Activated CD4-positive, alpha-beta T cell treated with anti-CD3 and anti-CD28 coated beads, Interleukin-2, amount 10 ng/mL, durations not matched to agents 24 days and 14 days (primary cell): Measurements from ENCODE around the gene TADA2A. TPM values are rescaled to one million over a fixed set of nuclear protein-coding genes. Genes with fewer than 3 reads are reported as not detected.
"Not testable (repeated sequence)": the region's sequence is repeated elsewhere in the genome, so short reads cannot be mapped to it uniquely, and the experiment has no call there.

ENCODE experiments used
- DNase-seq: peaks from one replicate; pipeline ENCODE4 v3.0.0; 2022
- H3K27ac Mint-ChIP-seq: one replicate; pipeline ENCODE4 v1.8.0; 2022; ENCODE audit warnings: mild to moderate bottlenecking, mixed read lengths
- H3K27me3 Mint-ChIP-seq: one replicate; pipeline ENCODE4 v1.8.0; 2022; ENCODE audit warnings: mixed read lengths
- H3K36me3 Mint-ChIP-seq: one replicate; pipeline ENCODE4 v1.8.0; 2022; ENCODE audit warnings: low read depth, mild to moderate bottlenecking, mixed read lengths
- H3K4me1 Mint-ChIP-seq: one replicate; pipeline ENCODE4 v1.8.0; 2021; ENCODE audit warnings: mixed read lengths
- H3K4me3 Mint-ChIP-seq: one replicate; pipeline ENCODE4 v1.8.0; 2022; ENCODE audit warnings: mild to moderate bottlenecking, moderate library complexity, mixed read lengths
- H3K9me3 Mint-ChIP-seq: one replicate; pipeline ENCODE4 v1.8.0; 2021; ENCODE audit warnings: mixed read lengths
- intact Hi-C: fragments of 100-400 bp; cut with micrococcal nuclease; formaldehyde crosslinking; loops from one replicate; pipeline ENCODE4 v1.15.1; 2023
- total RNA-seq: library from RNA; stranded (reverse); gene quantifications from 2 replicates; pipeline ENCODE4 v1.2.3, GENCODE V29; 2022

Gene TADA2A
- total RNA-seq, 1 donor from 2014 or later, result 46.7 TPM

DNA sequence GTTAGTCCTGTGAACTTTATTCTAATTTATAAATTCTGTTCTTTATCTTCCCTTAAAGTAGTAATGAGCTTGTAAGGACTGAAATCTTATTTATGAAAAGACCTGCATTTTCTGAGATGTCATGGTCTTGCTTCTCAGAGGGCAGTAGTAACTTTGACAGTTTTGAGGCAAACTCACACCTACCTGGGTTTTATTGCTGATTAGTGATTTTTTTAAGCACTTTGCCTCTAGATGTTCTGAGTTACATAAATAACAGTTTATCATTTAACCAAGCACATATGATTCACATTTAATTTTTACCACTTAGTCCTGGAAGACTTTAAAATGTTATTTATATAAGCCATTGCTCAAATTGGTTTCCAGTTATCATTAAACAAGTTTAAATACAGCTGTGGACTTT is 93.7 kb downstream of the TADA2A start:
- peaks cover 2% of the 10 kb centered on the region for H3K36me3 Mint-ChIP-seq
- intact Hi-C loops, result no loop called here
- DNase-seq, result no peak
- no peak overlapping the region for H3K27ac Mint-ChIP-seq
- H3K9me3 Mint-ChIP-seq, result no peaks in the 10 kb centered on the region
- no peak overlapping the region for H3K4me3 Mint-ChIP-seq
- peaks cover 2% of the 10 kb centered on the region for H3K4me1 Mint-ChIP-seq
- no peaks in the 10 kb centered on the region for H3K27me3 Mint-ChIP-seq

DNA sequence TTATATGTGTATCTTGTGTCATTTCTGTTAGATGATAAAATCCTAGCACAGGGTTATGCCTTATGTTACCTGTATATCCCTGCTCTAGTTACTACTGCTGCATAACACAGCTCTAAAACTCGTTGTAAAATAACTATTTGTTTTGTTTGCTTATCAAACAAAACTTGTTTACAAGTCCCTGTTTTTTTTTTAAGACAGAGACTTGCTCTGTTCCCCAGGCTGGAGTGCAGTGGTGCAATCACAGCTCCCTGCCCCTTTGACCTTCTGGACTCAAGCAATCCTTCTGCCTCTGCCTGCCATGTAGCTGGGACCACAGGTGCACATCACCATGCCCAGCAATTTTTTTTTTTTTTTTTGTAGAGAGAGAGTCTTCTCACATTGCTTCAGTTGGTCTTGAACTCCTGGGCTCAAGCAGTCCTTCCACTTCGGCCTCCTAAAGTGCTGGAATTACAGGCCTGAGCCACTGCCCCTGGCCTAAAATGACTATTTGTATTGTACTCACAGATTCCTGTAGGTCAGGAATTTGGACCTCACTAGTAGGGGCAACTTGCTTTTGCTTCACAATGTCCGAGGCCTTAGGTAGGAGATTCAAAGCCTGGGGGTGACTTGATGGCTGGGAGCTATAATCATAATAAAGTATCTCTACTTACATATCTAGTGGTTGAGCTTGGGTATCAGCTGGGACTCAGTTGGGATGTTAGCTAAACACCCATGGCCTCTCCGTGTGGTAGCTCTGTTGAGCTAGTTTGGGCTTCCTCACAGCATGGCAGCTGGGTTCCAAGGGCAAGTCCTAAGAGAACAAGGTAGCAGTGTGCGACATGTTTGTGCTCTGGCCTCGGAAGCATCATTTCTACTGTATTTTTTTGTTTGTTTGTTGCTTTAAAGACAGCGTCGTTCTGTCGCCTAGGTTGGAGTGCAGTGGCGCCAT is 95.6 kb downstream of the TADA2A start:
- H3K36me3 Mint-ChIP-seq, result peaks cover 2% of the 10 kb centered on the region
- H3K4me1 Mint-ChIP-seq, result peaks cover 6% of the 10 kb centered on the region
- intact Hi-C loops, result no loop called here
- no peak for DNase-seq
- H3K9me3 Mint-ChIP-seq, result no peaks in the 10 kb centered on the region
- H3K4me3 Mint-ChIP-seq, result no peak overlapping the region
- no peaks in the 10 kb centered on the region for H3K27me3 Mint-ChIP-seq
- no peak overlapping the region for H3K27ac Mint-ChIP-seq

DNA sequence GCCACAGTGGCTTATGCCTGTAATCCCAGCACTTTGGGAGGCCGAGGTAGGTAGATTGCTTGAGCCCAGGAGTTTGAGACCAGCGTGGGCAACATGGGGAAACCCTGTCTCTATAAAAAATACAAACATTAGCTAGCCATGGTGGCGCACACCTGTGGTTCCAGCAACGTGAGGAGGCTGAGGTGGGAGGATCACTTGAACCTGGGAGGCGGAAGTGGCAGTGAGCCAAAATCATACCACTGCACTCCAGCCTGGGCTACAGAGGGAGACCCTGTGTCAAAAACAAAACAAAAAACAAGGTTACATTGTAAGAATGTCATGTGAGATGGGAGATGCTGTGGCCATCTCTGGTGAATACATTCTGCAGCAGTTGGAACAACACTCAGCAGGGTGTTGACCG is 96.5 kb downstream of the TADA2A start:
- Mint-ChIP-seq H3K36me3 (peaks cover 2% of the 10 kb centered on the region), H3K27me3 (no peaks in the 10 kb centered on the region), H3K4me3 (no peak overlapping the region), H3K27ac (no peak overlapping the region), H3K4me1 (peaks cover 6% of the 10 kb centered on the region), H3K9me3 (no peaks in the 10 kb centered on the region)
- DNase-seq, result no peak
- intact Hi-C loops, result no loop called here

DNA sequence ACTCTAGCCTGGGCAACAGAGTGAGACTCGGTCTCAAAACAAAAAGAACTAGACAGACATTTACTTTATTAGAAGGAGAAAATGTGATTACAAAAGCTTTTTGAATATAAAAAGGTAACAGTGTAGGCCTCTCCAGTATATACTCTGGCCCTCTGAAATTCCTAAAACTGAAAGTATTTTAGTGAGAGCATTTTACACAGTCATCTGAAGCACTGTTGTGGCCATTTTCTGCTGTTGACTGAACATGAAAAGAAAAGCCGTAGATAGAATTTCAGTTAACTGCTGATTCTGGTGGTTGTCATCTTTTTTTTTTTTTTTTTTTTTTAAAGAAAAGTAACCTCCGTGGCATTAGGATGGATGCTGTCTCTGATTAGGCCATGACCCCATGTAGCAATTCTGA is 98.6 kb downstream of the TADA2A start:
- intact Hi-C loops, result no loop called here
- Mint-ChIP-seq H3K9me3 (no peaks in the 10 kb centered on the region), H3K27me3 (no peaks in the 10 kb centered on the region), H3K4me3 (no peak overlapping the region), H3K4me1 (peaks cover 8% of the 10 kb centered on the region), H3K36me3 (peaks cover 5% of the 10 kb centered on the region), H3K27ac (no peak overlapping the region)
- DNase-seq, result no peak

DNA sequence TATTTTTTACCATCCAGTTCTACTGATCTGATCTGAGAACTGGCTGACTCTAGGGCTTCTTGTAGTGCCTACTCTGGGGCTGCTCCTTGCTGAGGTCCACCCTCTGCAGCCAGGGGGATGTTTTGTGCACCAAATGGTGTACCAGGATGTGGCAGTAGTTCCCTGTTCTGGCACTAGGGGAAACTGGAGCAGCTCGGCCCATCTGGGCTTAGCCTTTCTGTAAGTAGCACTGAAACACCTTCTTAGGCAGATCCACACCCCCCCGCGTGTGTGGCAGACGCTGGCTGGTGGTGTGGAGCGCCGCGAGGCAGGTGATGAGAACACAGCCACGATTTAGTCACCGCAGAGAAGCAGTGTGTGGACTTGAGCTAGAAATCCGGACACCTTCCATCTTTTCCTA is 100.0 kb downstream of the TADA2A start:
- H3K4me3 Mint-ChIP-seq, result no peak overlapping the region
- H3K36me3 Mint-ChIP-seq, result peaks cover 7% of the 10 kb centered on the region
- H3K27ac Mint-ChIP-seq, result no peak overlapping the region
- peak; percentile 73 for DNase-seq
- intact Hi-C loops, result no loop called here
- peaks cover 12% of the 10 kb centered on the region for H3K4me1 Mint-ChIP-seq
- H3K27me3 Mint-ChIP-seq, result no peaks in the 10 kb centered on the region
- H3K9me3 Mint-ChIP-seq, result no peaks in the 10 kb centered on the region

DNA sequence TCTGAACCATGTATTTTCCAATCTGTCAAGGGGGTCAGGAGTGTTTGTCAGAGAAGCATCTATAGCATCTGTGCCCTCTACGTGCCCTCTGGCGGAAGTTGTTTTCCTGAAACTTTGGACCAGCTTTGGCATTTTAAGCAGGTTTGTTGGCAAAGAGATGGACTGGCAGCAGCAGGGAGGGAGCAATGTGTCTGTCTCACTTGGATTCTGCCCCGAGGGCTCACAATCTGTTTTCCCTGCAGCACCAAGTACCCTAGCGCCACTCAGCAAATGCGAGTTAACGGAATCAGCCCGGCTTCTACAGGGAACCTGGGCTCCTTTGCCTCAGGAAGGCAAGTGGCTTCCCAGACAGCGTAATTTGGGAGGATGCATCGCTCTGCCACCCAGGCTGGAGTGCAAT is 100.4 kb downstream of the TADA2A start:
- Mint-ChIP-seq H3K4me3 (no peak overlapping the region), H3K9me3 (no peaks in the 10 kb centered on the region), H3K36me3 (peaks cover 8% of the 10 kb centered on the region), H3K27ac (no peak overlapping the region), H3K27me3 (no peaks in the 10 kb centered on the region), H3K4me1 (peaks cover 12% of the 10 kb centered on the region)
- no peak for DNase-seq
- intact Hi-C loops, result no loop called here

DNA sequence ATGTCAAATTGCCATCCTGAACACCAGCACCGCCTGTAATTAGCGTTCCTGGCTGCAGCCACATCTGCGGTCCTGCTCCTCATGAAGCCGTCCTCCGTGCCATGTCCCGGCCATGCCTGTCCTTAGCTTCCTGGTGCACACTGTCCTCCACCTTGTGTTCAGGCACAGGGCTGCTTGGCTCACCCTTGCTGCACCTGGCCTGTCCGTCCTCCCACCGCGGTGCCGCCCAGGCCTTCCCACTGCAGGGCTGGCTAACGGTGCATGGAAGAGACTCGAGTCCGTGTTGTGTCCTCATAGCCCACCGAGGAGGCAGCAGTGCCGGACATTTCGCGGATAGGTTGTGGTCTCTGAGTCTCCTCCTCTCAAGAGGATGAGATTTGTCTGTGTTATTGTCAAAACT is 103.4 kb downstream of the TADA2A start:
- Mint-ChIP-seq H3K27me3 (no peaks in the 10 kb centered on the region), H3K27ac (no peak overlapping the region), H3K4me3 (no peak overlapping the region), H3K9me3 (no peaks in the 10 kb centered on the region), H3K4me1 (peaks cover 12% of the 10 kb centered on the region), H3K36me3 (peaks cover 24% of the 10 kb centered on the region)
- no peak for DNase-seq
- intact Hi-C loops, result no loop called here

DNA sequence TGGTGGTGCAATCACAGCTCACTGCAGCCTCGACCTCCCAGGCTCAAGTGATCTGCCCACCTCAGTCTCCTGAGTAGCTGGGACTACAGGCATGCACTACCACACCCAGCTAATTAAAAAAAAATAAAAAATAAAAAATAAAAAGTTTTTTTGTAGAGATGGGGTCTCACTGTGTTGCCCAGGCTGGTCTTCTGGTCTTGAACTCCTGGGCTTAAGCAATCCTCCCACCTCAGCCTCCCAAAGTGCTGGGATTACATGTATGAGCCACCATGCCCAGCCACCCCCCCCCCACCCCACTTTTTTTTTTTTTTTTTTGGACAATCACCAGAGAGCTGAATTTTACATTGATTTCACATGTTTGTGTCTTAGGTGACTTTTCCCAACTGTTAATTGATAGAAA is 105.0 kb downstream of the TADA2A start:
- H3K27me3 Mint-ChIP-seq, DNase-seq, H3K4me3 Mint-ChIP-seq, H3K9me3 Mint-ChIP-seq, H3K27ac Mint-ChIP-seq, H3K4me1 Mint-ChIP-seq, intact Hi-C loops: not testable (repeated sequence)
- H3K36me3 Mint-ChIP-seq, result peaks cover 30% of the 10 kb centered on the region

DNA sequence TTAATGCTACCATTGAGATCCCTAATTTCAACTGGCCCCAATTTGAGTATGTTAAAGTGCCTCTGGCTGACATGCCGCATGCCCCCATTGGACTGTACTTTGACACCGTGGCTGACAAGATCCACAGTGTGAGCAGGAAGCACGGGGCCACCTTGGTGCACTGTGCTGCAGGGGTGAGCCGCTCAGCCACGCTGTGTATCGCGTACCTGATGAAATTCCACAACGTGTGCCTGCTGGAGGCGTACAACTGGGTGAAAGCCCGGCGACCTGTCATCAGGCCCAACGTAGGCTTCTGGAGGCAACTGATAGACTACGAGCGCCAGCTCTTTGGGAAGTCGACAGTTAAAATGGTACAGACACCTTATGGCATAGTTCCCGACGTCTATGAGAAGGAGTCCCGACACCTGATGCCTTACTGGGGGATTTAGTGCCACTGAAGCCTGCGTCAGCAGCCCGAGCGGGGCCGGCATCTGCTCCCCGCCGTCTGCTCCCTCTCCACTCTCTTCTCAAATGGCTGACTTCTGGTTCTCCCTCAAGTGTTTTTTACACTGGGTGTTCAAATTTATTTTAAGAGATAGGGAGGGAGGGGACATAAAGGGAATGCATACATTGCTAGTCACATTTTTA is 105.9 kb downstream of the TADA2A start:
- H3K27me3 Mint-ChIP-seq, result no peaks in the 10 kb centered on the region
- DNase-seq, result no peak
- intact Hi-C loops, result no loop called here
- peaks cover 34% of the 10 kb centered on the region for H3K36me3 Mint-ChIP-seq
- no peak overlapping the region for H3K4me3 Mint-ChIP-seq
- no peak overlapping the region for H3K27ac Mint-ChIP-seq
- H3K4me1 Mint-ChIP-seq, result peaks cover 7% of the 10 kb centered on the region
- H3K9me3 Mint-ChIP-seq, result no peaks in the 10 kb centered on the region

DNA sequence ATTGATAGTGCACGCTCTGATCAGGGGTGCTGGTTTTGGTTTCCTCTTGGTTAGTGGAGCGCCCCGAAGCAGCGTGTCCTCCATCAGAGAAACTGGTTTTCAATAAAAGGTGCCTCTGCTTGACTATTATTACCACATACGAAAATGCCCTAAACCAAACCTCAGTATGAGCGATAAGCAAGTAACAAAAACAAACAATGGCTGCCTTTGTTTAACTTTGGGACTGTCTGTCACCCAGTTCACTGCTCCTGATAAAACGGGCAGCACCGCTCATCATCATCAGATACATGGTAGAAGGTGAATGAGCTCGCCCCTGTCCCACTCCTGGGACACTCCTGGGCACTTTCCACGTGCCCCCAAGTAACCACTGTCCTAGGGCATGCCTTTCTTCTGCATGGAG is 107.0 kb downstream of the TADA2A start:
- DNase-seq, result no peak
- H3K9me3 Mint-ChIP-seq, result no peaks in the 10 kb centered on the region
- H3K4me3 Mint-ChIP-seq, result no peak overlapping the region
- peaks cover 7% of the 10 kb centered on the region for H3K4me1 Mint-ChIP-seq
- no peaks in the 10 kb centered on the region for H3K27me3 Mint-ChIP-seq
- intact Hi-C loops, result no loop called here
- H3K36me3 Mint-ChIP-seq, result peaks cover 44% of the 10 kb centered on the region
- no peak overlapping the region for H3K27ac Mint-ChIP-seq

DNA sequence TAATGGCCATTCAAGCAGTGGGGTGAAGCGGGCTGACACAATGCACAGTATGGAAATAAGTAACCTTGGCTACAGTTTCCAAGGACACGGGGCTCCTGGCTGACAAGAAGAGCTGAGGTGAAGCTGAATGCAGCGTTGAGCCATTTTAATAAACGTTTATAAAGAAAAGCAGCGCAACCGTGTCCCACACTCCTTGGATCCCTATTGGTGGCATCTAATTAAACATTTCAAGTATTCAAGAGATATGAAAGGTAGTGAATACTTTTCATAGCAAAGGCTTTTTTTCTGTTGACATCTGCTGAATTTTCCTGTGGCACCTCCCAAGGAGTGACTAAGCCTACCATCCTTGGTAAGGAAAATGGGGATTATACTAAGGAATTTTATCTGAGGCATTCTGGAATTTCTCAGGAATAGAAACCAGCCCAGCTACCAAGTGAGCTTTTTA is 109.5 kb downstream of the TADA2A start:
- Mint-ChIP-seq H3K36me3 (peaks cover 57% of the 10 kb centered on the region), H3K9me3 (no peaks in the 10 kb centered on the region), H3K27ac (no peak overlapping the region), H3K4me3 (no peak overlapping the region), H3K27me3 (no peaks in the 10 kb centered on the region), H3K4me1 (peaks cover 7% of the 10 kb centered on the region)
- DNase-seq, result no peak
- intact Hi-C loops, result no loop called here

DNA sequence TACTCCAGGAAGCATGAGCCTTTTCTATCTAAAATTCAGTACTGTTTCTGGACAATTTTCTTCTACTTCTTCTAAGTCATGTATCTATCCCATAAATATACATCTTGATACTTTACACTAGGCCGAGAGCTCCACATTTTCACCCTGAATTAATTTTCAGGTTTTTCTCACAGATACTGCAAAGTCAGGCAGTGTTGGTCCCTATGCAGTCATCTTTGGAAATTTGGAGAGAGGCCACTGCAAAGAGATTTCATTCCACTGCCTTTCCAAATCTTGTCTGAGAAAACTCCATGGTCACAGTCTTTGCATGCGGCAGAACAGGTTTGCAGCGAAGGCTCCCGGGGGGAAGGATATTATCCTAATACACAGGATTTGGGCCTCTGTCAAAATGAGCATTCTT is 111.2 kb downstream of the TADA2A start:
- Mint-ChIP-seq H3K9me3 (no peaks in the 10 kb centered on the region), H3K36me3 (peaks cover 57% of the 10 kb centered on the region), H3K4me3 (no peak overlapping the region), H3K27me3 (no peaks in the 10 kb centered on the region), H3K4me1 (peaks cover 8% of the 10 kb centered on the region), H3K27ac (no peak overlapping the region)
- DNase-seq, result no peak
- intact Hi-C loops, result no loop called here

DNA sequence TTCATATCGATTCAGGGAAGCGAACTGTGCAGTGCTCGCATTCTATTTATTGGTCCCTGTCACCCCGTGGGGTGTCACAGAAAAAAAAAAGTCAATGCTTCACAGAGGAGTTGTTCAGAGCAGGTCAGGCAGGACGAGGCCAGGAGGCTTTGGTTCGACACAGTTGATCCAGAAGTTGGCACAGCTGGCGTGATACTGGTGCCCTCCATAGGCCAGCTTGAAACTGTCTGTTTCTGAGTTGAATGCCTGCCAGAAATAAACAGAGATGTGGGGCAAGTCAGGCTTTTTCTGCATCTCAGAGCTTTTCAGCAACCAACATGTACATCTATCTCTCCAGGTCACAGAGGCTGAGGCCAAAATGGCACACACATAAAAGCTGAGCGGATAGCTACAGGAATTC is 112.1 kb downstream of the TADA2A start:
- DNase-seq, result no peak
- Mint-ChIP-seq H3K4me1 (peaks cover 13% of the 10 kb centered on the region), H3K9me3 (no peaks in the 10 kb centered on the region), H3K4me3 (no peak overlapping the region), H3K27me3 (no peaks in the 10 kb centered on the region), H3K27ac (peak overlapping the region; percentile 34), H3K36me3 (peaks cover 55% of the 10 kb centered on the region)
- intact Hi-C loops, result no loop called here

DNA sequence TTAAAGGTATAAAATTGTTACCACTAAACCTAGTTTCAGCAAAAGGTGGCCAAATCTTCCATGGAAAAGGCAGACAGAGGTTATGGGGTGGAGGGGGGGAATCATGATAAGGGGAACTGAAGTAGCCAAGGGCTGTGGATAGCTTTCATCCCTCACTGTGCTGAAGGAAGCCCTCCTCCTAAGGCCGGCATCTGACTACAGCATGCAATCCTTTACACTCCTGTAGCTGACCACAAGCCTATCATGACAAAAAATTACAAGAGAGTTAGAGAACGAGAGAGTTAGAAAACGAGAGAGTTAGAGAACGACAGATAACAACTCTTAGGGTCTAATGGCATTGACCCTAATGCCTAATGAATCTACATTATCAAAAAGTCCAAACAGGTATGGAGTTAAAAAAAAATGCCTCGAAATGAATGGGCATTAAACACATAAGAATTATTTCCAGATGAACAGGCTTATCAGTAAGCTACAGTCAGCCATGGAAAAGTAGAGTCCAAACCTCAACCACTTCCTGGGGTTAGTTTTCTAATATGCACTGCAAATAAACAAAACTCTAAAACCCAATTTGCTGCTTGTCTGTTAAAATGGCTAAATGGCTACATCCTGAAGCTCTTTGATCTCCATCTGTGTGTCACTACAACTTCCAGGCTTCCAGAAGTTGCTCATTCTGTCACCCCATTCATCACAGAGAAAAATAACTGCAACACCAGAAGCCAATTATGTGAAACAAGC is 112.7 kb downstream of the TADA2A start:
- H3K4me1 Mint-ChIP-seq, result peaks cover 16% of the 10 kb centered on the region
- H3K4me3 Mint-ChIP-seq, result no peak overlapping the region
- H3K27me3 Mint-ChIP-seq, result no peaks in the 10 kb centered on the region
- H3K27ac Mint-ChIP-seq, result peak overlapping the region; percentile 54
- DNase-seq, result no peak
- intact Hi-C loops, result no loop called here
- peaks cover 56% of the 10 kb centered on the region for H3K36me3 Mint-ChIP-seq
- no peaks in the 10 kb centered on the region for H3K9me3 Mint-ChIP-seq
